GM18526 (cell line): ENCODE results near the gene PHF20.

ENCODE experiments used
- POLR2A ChIP-seq: IDR thresholded peaks from 3 replicates; pipeline ENCODE4 v1.6.1; 2011; ENCODE audit not compliant: insufficient read length; ENCODE audit errors: extremely low read depth

PHF20 gene

GRCh38 chr20:35887393-35888064, 115.7 kb downstream of the PHF20 start:
- TF ChIP-seq POLR2A = no peak

GRCh38 chr20:35888657-35889056, 116.8 kb downstream of the PHF20 start:
- no peak for TF ChIP-seq POLR2A

- TF ChIP-seq POLR2A = no peak
Measured at GRCh38 chr20:35891375-35891774, 119.6 kb downstream of the PHF20 start.

DNA sequence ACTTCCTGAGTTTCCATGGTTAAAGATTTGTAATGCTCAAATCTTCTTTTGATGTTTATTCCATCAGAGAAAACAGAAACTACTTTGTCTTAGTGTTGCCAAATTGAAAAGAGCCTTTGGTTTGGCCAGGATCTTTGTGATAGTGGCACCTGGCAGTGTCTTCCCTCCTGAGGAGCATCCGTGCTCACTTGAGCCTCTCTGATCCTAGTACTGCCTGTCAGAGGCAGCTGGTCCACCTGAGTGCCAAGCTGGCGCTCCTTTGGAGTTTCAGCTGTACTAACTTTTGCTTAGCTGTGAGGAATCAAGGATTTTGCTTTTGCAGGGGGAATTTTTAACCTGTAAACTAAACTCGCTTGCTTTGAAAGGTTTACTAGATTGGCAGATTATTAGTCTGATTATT, 121.1 kb downstream of the PHF20 start:
- TF ChIP-seq POLR2A = no peak

- no peak for TF ChIP-seq POLR2A
Measured at GRCh38 chr20:35893942-35894341, 122.1 kb downstream of the PHF20 start.

DNA sequence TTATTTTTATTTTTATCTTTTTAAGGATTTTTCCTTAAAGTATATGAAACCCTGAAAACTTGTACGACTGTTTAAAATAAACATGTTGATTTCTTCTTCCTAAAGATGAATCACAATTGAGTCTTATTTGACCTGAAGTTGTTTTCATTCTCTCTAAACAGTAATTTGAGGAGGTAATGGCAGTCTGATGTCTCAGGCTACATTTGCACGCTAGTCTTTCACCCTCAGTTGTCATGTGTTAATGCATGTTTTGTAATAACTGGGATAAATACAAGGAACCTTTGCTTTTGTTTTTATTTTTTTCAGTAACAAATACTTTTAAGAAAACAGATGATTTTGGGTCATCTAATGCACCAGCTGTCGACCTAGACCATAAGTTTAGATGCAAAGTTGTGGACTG, 127.2 kb downstream of the PHF20 start:
- TF ChIP-seq POLR2A = no peak

DNA sequence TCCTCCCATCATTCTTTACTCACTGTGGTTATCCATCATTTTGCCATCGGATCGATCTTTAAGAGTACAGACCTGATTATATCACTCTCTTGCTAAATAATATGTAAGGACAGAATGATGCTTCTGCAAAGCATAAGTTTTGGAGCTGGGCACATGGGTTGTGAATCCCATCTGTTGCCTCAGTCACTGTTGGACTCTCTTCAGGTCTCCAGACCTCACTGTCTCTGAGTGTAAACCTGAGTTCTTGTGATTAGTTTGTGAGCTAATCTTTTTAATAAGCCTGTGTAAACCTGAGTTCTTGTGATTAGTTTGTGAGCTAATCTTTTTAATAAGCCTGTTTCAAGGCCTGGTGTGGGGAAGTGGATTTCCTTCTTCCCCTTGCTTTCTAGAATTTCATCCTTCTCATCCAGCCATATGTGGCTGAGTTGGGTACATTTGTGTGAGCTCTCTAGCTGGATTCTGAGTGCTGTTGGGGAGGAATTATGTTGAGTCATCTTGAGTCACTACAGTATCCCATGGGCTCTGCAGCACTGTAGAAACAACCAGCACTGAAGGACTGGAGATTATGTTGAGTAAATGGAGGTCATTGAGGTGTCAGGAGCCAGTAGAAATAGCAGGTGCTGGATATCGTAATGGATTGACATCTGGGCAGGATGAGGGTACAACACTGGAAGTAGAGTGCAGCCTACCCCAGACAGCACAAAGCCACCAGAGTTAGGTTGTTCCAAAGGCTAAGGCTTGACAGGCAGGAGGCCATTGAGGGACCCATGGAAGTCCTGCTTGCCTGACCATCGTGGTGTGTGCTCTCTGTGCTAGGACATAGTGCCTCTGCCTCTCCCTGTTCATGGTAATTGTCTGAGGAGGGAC, 130.1 kb downstream of the PHF20 start:
- no peak for TF ChIP-seq POLR2A

DNA sequence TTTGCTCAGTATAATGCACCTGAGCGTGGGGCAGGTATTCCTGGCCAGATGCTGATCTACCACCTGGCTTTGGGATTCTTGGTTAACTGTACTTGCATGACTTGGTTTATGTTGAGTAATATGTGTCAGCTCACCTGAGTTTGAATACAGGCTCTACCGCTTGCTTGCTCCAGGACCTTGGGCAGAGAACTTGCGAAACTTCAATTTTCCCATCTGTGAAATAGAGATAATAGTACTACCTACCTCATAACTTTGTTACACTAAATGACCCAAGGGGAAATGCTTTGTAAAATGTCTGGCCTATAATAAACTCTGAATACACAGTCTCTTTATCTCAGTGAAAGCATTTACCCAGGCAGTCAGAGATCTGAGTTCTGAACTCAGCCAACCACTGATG, 130.7 kb downstream of the PHF20 start:
- no peak for TF ChIP-seq POLR2A

DNA sequence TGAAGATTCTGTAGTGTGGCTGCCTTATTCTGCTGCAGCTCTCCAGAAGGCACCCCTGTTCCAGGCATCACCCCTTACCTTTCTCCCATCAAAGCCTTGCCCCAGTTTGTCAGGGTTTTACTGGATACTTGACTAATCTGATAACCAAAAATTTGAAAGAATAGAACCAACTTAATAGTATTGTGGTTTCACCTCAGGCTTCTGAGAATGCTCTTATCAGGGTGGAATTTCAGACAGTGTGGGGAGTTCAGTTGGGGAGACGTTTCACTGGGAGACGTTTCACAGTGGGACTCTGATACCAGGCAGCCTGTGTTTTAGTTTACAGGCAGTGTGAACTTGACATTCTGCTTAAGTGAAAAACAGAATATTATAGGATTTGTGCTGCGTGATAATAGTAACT, 132.0 kb downstream of the PHF20 start:
- no peak for TF ChIP-seq POLR2A

GRCh38 chr20:35904982-35905663, 133.3 kb downstream of the PHF20 start:
- TF ChIP-seq POLR2A = no peak

DNA sequence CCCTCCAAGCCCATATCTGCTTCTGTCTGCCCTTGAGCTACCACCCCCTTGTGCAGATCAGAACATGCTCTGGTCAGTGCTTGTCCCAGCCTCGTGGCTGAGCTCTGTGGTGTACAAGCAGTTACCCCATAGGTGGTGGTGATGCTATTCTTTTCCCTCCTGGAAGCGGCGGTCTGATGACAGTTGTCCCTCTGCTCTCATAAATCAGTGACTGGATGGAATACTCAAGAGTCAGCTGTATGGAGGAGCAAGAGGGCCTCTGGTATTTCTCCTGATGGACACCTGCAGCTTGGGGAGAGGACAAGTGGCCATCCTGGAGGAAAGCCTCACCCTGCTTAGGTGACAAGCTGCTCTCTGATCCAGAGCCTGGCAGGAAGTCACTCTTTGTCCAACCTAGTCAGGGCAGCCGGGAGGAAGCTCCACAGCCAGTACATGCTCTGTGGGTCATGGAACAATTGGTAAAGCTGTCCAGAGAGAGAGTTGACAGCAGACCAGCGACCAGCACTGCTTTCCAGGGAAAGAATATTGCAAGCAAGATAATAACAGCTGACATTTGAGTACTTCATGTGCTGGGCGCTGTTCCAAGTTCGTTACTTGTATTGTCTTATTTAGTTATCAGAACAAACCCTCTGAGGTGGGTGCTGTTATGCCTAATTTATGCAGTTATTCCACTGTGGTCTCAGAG, 135.3 kb downstream of the PHF20 start:
- no peak for TF ChIP-seq POLR2A

DNA sequence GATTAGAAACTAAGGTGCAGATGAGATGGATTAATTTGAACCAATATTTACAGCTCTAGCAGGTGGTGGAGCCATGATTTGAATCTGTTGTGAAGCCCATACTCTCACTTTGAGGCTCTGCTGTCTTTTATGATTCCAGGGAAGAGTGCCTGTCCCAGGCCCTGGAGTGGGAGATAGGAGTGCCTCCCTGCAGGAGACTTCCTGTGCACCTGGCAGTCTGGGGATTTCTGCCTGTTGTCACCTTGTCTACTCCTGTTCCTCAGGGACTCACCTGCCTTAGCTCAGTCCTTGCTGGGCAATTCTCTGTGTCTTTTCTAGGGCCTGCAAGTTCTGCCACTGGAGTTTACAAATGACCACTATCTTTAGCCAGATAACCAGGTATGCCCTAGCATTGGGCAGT, 136.2 kb downstream of the PHF20 start:
- no peak for TF ChIP-seq POLR2A

DNA sequence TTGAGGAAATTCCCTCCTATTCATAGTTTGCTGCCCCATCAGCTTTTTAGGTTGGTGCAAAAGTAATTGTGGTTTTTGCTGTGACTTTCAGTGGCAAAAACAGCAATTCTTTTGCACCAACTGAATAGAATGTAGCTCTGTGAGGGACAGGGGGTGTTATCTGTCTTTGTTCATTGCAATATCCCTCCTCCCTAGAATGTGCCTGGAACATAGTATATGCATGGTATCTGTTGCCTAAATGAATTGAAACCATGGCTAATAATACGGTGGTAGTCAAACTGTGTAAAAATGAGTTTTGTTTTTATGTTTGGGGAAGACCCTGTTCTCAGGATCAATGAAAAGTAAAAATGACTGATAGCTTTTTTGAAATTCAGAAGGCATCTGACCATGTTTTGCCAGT, 137.4 kb downstream of the PHF20 start:
- TF ChIP-seq POLR2A = no peak

DNA sequence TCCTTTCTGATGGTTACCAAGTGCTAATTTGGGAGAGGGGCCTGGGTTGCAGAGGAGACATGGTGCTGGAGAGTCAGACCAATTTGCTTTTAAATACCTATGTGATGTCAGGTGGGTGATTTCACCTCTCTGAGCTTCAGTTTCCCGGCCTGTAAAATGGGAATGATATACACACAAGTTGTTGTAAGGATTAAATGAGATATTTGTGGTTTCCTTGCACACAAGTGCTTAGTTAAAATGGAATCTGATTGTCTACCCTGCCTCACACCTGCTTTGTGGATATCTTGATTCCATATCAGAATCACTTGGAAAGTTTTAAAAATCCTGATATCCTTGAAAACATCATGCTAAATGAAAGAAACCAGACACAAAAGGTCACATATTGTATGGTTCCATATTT, 138.0 kb downstream of the PHF20 start:
- TF ChIP-seq POLR2A = no peak

DNA sequence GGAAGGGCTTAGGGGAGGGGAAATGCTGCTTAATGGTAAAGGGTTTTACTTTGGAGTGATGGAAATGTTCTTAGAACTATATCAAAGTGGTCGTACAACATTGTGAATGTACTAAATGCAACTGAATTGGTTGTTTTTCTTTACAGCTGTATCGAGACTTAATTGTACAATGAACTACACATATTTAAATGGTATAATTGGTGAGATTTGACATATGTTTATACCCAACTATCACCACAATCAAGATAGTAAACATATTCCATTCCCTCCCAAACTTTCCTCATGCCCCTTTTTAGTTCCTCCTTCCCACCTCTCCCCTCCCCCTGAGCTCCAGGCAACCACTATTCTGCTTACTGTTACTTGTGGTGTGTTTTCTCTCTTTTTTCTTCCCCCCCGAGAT, 138.4 kb downstream of the PHF20 start:
- no peak for TF ChIP-seq POLR2A
